GM10248 (cell line): ENCODE results near the gene AGMO.

Experiments used
- CTCF ChIA-PET: fragments of 300-600 bp; sonication (Branson Sonifier 250); formaldehyde crosslinking; extraction: SDS; loops from one replicate; lab custom pipeline; 2021; ENCODE audit warnings: antibody characterized with exemption; lab: Yijun Ruan, JAX
- POLR2A ChIA-PET: fragments of 350-650 bp; sonication (Branson Sonifier 250); formaldehyde crosslinking; extraction: SDS; loops from one replicate; lab custom pipeline; 2020; ENCODE audit warnings: antibody characterized with exemption; lab: Yijun Ruan, JAX
- DNase-seq: peaks from one replicate; pipeline ENCODE4 v3.0.0; 2012; ENCODE audit errors: extremely low spot score
- CTCF ChIP-seq: IDR thresholded peaks from 2 replicates; pipeline ENCODE4 v1.5.1; 2012; ENCODE audit warnings: mild to moderate bottlenecking, low read depth; ENCODE audit errors: extremely low read depth, missing control alignments, control extremely low read depth

AGMO gene

GRCh38 chr7:15489861-15490260, 72.0 kb downstream of the AGMO start:
- DNase-seq: no peak
- no peak for TF ChIP-seq CTCF
- ChIA-PET POLR2A (no interaction called here), CTCF (interaction anchor here (1.2 kb wide), 1 partner anchor 47 kb away, joined by 3 read pairs; no protein-coding TSS in a partner anchor)

GRCh38 chr7:15489383-15489782, 72.4 kb downstream of the AGMO start:
- ChIA-PET POLR2A (no interaction called here), CTCF (interaction anchor here (1.2 kb wide), 1 partner anchor 46 kb away, joined by 3 read pairs; no protein-coding TSS in a partner anchor)
- no peak for DNase-seq
- no peak for TF ChIP-seq CTCF

- TF ChIP-seq CTCF: no peak
- POLR2A ChIA-PET: interaction anchor here (0.5 kb wide), 1 partner anchor 1653 kb away, joined by 3 read pairs; no protein-coding TSS in a partner anchor
- CTCF ChIA-PET: no interaction called here
- no peak for DNase-seq
These were observed 73.4 kb downstream of the AGMO start for GRCh38 chr7:15488401-15488800.

GRCh38 chr7:15487896-15488295, 73.9 kb downstream of the AGMO start:
- CTCF ChIA-PET: no interaction called here
- POLR2A ChIA-PET: interaction anchor here (0.5 kb wide), 1 partner anchor 1652 kb away, joined by 3 read pairs; no protein-coding TSS in a partner anchor
- no peak for TF ChIP-seq CTCF
- no peak for DNase-seq

DNA sequence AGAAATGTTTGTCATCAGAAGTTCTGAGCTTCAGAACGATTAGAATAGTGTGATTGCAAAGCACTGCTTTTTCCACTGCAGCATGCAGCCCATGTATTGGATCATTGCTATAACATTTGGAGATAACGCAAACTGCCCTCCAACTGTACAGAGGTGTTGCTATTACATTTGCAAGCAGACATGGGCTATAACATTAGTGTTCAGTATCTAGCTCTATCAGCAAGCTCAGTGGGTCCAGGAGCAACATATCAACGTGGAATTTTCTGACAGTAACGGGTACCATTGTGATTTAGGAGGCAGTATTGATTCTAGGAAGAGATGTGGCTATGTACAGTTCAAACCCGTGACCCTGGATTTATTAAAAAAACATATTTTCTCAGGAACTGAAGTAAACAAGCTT, 75.8 kb downstream of the AGMO start:
- TF ChIP-seq CTCF: no peak
- ChIA-PET POLR2A (no interaction called here), CTCF (interaction anchor here (1.4 kb wide), 1 partner anchor 9 kb away, joined by 3 read pairs; no protein-coding TSS in a partner anchor)
- DNase-seq: no peak

- ChIA-PET POLR2A (no interaction called here), CTCF (no interaction called here)
- TF ChIP-seq CTCF: no peak
- DNase-seq: no peak
These were observed 76.4 kb downstream of the AGMO start for GRCh38 chr7:15485431-15485830.
